NT2/D1 (cell line): ENCODE results near the gene HOXB7.

ENCODE experiments used
- SUZ12 ChIP-seq: IDR thresholded peaks from 2 replicates; pipeline ENCODE4 v1.6.1; 2011; ENCODE audit not compliant: insufficient read length, insufficient read depth; ENCODE audit errors: extremely low read depth
- YY1 ChIP-seq: IDR thresholded peaks from 2 replicates; pipeline ENCODE4 v1.6.1; 2011; ENCODE audit not compliant: insufficient read length, insufficient read depth
- ZNF274 ChIP-seq: IDR thresholded peaks from 2 replicates; pipeline ENCODE4 v1.6.1; 2011; ENCODE audit warnings: mild to moderate bottlenecking, low read depth, low read length

GRCh38 chr17:48584223-48584741, 26.5 kb downstream of the HOXB7 start:
- TF ChIP-seq YY1 (no peak), ZNF274 (no peak), SUZ12 (no peak)
